ENCODE data around the gene YDJC.
"Not testable (repeated sequence)": the region's sequence is repeated elsewhere in the genome, so short reads cannot be mapped to it uniquely, and the experiment has no call there.

YDJC gene

DNA sequence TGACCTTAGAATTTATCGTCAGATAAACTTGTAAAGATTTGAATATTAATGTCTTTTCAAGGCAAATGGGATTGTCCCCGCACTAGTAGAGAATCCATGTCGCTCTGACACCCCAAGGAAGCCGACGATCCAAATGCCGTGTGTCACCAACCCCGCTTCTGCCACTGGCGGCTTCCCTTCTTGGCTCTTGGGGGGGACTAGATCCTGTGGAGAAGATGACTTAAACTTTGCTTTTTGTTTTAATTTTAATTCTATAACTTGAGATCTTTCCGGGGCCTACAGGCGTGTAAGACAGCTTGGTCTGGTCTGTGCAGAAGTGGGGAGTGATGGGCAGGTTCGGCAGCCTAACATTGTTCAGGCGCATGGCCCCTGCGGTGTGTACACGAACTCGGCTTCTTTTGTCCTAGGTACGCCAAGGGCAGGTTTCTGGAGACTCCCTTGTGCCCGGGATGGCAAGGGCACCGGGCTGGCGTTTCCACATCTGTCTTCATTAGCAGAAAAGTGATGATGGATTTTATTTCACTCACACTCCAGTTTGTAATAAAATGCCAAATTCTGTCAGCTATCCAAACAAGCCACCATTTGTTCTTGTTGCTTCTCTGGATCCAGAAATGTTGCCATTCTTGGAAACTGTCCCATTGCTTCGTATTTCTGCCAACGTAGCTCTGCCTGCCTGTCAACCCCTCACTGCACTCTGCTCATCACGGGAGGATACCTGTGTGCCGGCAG lies 6.7 kb downstream of the YDJC start:
- H3K4me3 ChIP-seq (ENCODE audit: low read depth, low read length): no peak overlapping the region
- peaks cover 30 to 41% of the 10 kb centered on the region in 2 experiments for H3K36me3 ChIP-seq (ENCODE audit: control insufficient read depth in 1 of 2, insufficient read depth in 2 of 2, low read length in 2 of 2)
- no peak overlapping the region for H3K27ac ChIP-seq (ENCODE audit: low read depth, low read length)
- no peak overlapping the region for H3K4ac ChIP-seq (ENCODE audit: low read depth, low read length)
- no peaks in the 10 kb centered on the region for H3K4me1 ChIP-seq (ENCODE audit: control insufficient read depth in 1 of 2, insufficient read depth in 2 of 2, low read length in 2 of 2)
- H4K8ac ChIP-seq (ENCODE audit: low read depth, low read length): no peak overlapping the region
- H2AFZ ChIP-seq (ENCODE audit: insufficient read depth, low read length, poor library complexity): no peak overlapping the region
- no peak overlapping the region for H3K18ac ChIP-seq (ENCODE audit: low read length)
- no peak overlapping the region for H3K9ac ChIP-seq (ENCODE audit: low read length)
- no peak overlapping the region for H4K91ac ChIP-seq (ENCODE audit: low read depth, low read length)
- H3K27me3 ChIP-seq (ENCODE audit: insufficient read depth, low read length): no peaks in the 10 kb centered on the region
- no peaks in the 10 kb centered on the region for H3K79me2 ChIP-seq (ENCODE audit: control insufficient read depth, insufficient read depth, low read length, poor library complexity)
- no peak for DNase-seq
- no peak overlapping the region for H3K4me2 ChIP-seq (ENCODE audit: low read length)
- no peak overlapping the region for H3K14ac ChIP-seq (ENCODE audit: low read length)
- no peak overlapping the region for H2BK5ac ChIP-seq (ENCODE audit: low read depth, low read length, poor library complexity)
- H3K79me1 ChIP-seq (ENCODE audit: low read length): no peaks in the 10 kb centered on the region
- H2BK120ac ChIP-seq (ENCODE audit: insufficient read depth, low read length, poor library complexity): no peak overlapping the region
- no CpG with 5 or more reads among the region's 23 CpGs for WGBS (ENCODE audit: extremely low coverage, insufficient coverage, insufficient read length)
- no peak overlapping the region for H4K12ac ChIP-seq (ENCODE audit: low read depth, low read length)
- no peak overlapping the region for H3K23ac ChIP-seq (ENCODE audit: low read length)
- no peak overlapping the region for H2AK5ac ChIP-seq (ENCODE audit: low read length)
- H2BK12ac ChIP-seq (ENCODE audit: low read length): no peak overlapping the region
- H3K9me3 ChIP-seq (ENCODE audit: insufficient read depth, low read depth, low read length): no peaks in the 10 kb centered on the region

DNA sequence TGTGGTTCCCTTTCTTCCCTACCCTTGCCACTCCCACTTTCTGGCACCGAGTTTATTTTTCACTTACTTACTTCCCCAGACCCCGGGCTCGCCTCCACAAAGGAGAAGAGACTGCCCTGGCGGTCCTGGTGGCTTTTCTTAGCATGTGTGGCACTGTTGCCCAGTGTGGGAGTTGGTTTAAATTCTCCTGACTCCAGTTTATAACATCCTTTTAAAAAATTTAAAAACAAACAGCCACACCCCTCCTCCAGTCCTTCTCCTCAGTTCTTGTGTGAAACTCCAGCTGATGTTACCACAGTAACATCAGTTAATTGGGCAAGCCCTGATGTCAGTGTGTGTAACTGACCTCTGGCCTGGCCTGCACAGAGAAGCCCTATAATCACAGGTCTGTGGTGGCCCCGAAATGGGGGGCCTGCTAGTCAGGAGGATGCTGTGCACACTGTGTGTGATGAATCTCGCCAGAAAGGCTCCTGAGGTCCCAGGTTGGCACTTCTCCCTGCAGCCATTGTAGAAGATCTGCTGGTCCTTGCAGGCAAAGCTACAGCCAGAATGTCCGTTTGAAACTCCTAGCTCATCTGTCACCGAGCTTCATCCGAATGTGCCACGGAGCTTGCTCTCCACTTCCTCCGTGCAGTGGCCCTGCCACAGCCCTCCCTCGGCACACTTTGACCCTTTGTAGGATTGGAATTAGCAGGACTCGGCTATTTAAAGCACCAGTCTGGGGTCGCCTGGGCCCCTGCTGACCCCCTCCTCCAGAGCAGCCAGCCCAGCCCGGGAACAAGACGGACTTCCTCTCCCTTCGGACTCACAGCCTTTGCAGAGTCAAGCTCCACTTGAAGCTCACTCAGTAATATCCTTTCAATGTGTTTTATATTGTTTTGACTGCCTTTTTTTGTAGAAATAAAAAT lies 7.6 kb downstream of the YDJC start:
- no CpG with 5 or more reads among the region's 17 CpGs for WGBS (ENCODE audit: extremely low coverage, insufficient coverage, insufficient read length)
- Histone ChIP-seq H2AK5ac (ENCODE audit: low read length) (no peak overlapping the region), H3K4ac (ENCODE audit: low read depth, low read length) (no peak overlapping the region), H3K27ac (ENCODE audit: low read depth, low read length) (no peak overlapping the region), H3K9ac (ENCODE audit: low read length) (no peak overlapping the region), H2AFZ (ENCODE audit: insufficient read depth, low read length, poor library complexity) (no peak overlapping the region), H3K27me3 (ENCODE audit: insufficient read depth, low read length) (no peaks in the 10 kb centered on the region), H3K14ac (ENCODE audit: low read length) (no peak overlapping the region), H4K8ac (ENCODE audit: low read depth, low read length) (no peak overlapping the region), H3K23ac (ENCODE audit: low read length) (no peak overlapping the region), H2BK5ac (ENCODE audit: low read depth, low read length, poor library complexity) (no peak overlapping the region), H3K18ac (ENCODE audit: low read length) (no peak overlapping the region), H2BK12ac (ENCODE audit: low read length) (no peak overlapping the region), H3K79me1 (ENCODE audit: low read length) (no peaks in the 10 kb centered on the region), H3K4me3 (ENCODE audit: low read depth, low read length) (no peak overlapping the region), H3K79me2 (ENCODE audit: control insufficient read depth, insufficient read depth, low read length, poor library complexity) (no peaks in the 10 kb centered on the region), H3K36me3 (ENCODE audit: control insufficient read depth in 1 of 2, insufficient read depth in 2 of 2, low read length in 2 of 2) (peaks cover 28 to 39% of the 10 kb centered on the region in 2 experiments), H2BK120ac (ENCODE audit: insufficient read depth, low read length, poor library complexity) (no peak overlapping the region), H3K4me2 (ENCODE audit: low read length) (no peak overlapping the region), H4K91ac (ENCODE audit: low read depth, low read length) (no peak overlapping the region), H3K9me3 (ENCODE audit: insufficient read depth, low read depth, low read length) (no peaks in the 10 kb centered on the region), H4K12ac (ENCODE audit: low read depth, low read length) (no peak overlapping the region), H3K4me1 (ENCODE audit: control insufficient read depth in 1 of 2, insufficient read depth in 2 of 2, low read length in 2 of 2) (no peaks in the 10 kb centered on the region)
- no peak for DNase-seq

- Histone ChIP-seq H3K4me2 (ENCODE audit: low read length) (no peak overlapping the region), H3K9me3 (ENCODE audit: insufficient read depth, low read depth, low read length) (no peaks in the 10 kb centered on the region), H3K79me1 (ENCODE audit: low read length) (no peaks in the 10 kb centered on the region), H3K23ac (ENCODE audit: low read length) (no peak overlapping the region), H2AFZ (ENCODE audit: insufficient read depth, low read length, poor library complexity) (no peak overlapping the region), H3K36me3 (ENCODE audit: control insufficient read depth in 1 of 2, insufficient read depth in 2 of 2, low read length in 2 of 2) (peaks cover 28 to 39% of the 10 kb centered on the region in 2 experiments), H3K4me1 (ENCODE audit: control insufficient read depth in 1 of 2, insufficient read depth in 2 of 2, low read length in 2 of 2) (no peaks in the 10 kb centered on the region), H3K9ac (ENCODE audit: low read length) (no peak overlapping the region), H3K14ac (ENCODE audit: low read length) (no peak overlapping the region), H2BK120ac (ENCODE audit: insufficient read depth, low read length, poor library complexity) (no peak overlapping the region), H3K79me2 (ENCODE audit: control insufficient read depth, insufficient read depth, low read length, poor library complexity) (no peaks in the 10 kb centered on the region), H2AK5ac (ENCODE audit: low read length) (no peak overlapping the region), H3K4me3 (ENCODE audit: low read depth, low read length) (no peak overlapping the region), H4K12ac (ENCODE audit: low read depth, low read length) (no peak overlapping the region), H3K27me3 (ENCODE audit: insufficient read depth, low read length) (no peaks in the 10 kb centered on the region), H2BK12ac (ENCODE audit: low read length) (no peak overlapping the region), H2BK5ac (ENCODE audit: low read depth, low read length, poor library complexity) (no peak overlapping the region), H3K18ac (ENCODE audit: low read length) (no peak overlapping the region), H3K4ac (ENCODE audit: low read depth, low read length) (no peak overlapping the region), H4K91ac (ENCODE audit: low read depth, low read length) (no peak overlapping the region), H3K27ac (ENCODE audit: low read depth, low read length) (no peak overlapping the region), H4K8ac (ENCODE audit: low read depth, low read length) (no peak overlapping the region)
- DNase-seq: no peak
- WGBS (ENCODE audit: extremely low coverage, insufficient coverage, insufficient read length): no CpG with 5 or more reads among the region's 3 CpGs
Observed at GRCh38 chr22:21621025-21621424, 8.8 kb downstream of the YDJC start.

- H4K8ac ChIP-seq (ENCODE audit: low read depth, low read length); H4K91ac ChIP-seq (ENCODE audit: low read depth, low read length); H3K4me2 ChIP-seq (ENCODE audit: low read length); H3K79me2 ChIP-seq (ENCODE audit: control insufficient read depth, insufficient read depth, low read length, poor library complexity); H3K27ac ChIP-seq (ENCODE audit: low read depth, low read length); H2AK5ac ChIP-seq (ENCODE audit: low read length); H3K4ac ChIP-seq (ENCODE audit: low read depth, low read length); H3K27me3 ChIP-seq (ENCODE audit: insufficient read depth, low read length); H2AFZ ChIP-seq (ENCODE audit: insufficient read depth, low read length, poor library complexity); H3K9ac ChIP-seq (ENCODE audit: low read length); H2BK5ac ChIP-seq (ENCODE audit: low read depth, low read length, poor library complexity); H2BK12ac ChIP-seq (ENCODE audit: low read length); H3K14ac ChIP-seq (ENCODE audit: low read length); H3K4me3 ChIP-seq (ENCODE audit: low read depth, low read length); H2BK120ac ChIP-seq (ENCODE audit: insufficient read depth, low read length, poor library complexity); H3K18ac ChIP-seq (ENCODE audit: low read length); H4K12ac ChIP-seq (ENCODE audit: low read depth, low read length); DNase-seq; H3K23ac ChIP-seq (ENCODE audit: low read length); H3K79me1 ChIP-seq (ENCODE audit: low read length); H3K9me3 ChIP-seq (ENCODE audit: insufficient read depth, low read depth, low read length); H3K4me1 ChIP-seq (ENCODE audit: control insufficient read depth in 1 of 2, insufficient read depth in 2 of 2, low read length in 2 of 2): not testable (repeated sequence)
- no CpG with 5 or more reads among the region's 6 CpGs for WGBS (ENCODE audit: extremely low coverage, insufficient coverage, insufficient read length)
- peaks cover 21 to 36% of the 10 kb centered on the region in 2 experiments for H3K36me3 ChIP-seq (ENCODE audit: control insufficient read depth in 1 of 2, insufficient read depth in 2 of 2, low read length in 2 of 2)
Observed at GRCh38 chr22:21617337-21617736, 12.5 kb downstream of the YDJC start.
